Left kidney (tissue), 2 donors: ENCODE data around the gene PICK1. TPM values are rescaled to one million over a fixed set of nuclear protein-coding genes. Genes with fewer than 3 reads are reported as not detected.
"Not testable (repeated sequence)": the region's sequence is repeated elsewhere in the genome, so short reads cannot be mapped to it uniquely, and the experiment has no call there.

Experiments
- DNase-seq: peaks from one replicate; pipeline ENCODE4 v3.0.0-alpha.2; 2013
- polyA plus RNA-seq: library from polyadenylated mRNA; unstranded; fragments of 120-200 nt; gene quantifications from one replicate; pipeline ENCODE4 v1.2.1, GENCODE V29; 2013; ENCODE audit not compliant: insufficient read length

PICK1 gene
- polyA plus RNA-seq, 1 donor = 37.2 TPM

DNA sequence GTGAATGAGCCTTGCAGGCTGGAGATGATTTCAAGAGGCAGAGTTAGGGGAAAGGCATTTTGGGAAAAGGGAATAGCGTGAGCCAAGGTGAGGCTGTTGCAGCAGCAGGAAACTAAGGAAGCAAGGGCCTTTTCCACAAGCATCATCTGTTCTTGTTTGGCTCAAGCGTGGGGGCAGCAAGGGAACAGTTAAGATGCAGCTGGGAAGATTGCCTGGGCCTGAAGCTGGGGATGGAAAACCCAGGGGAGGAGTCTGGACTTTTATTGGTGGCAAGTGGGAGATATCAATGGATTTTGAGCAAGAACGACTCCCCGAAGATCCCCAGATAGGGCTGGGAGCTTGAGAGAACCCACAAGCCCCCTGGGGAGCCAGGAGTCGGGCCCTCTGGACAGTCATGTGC lies 27.3 kb upstream of the PICK1 start:
- no peak for DNase-seq

DNA sequence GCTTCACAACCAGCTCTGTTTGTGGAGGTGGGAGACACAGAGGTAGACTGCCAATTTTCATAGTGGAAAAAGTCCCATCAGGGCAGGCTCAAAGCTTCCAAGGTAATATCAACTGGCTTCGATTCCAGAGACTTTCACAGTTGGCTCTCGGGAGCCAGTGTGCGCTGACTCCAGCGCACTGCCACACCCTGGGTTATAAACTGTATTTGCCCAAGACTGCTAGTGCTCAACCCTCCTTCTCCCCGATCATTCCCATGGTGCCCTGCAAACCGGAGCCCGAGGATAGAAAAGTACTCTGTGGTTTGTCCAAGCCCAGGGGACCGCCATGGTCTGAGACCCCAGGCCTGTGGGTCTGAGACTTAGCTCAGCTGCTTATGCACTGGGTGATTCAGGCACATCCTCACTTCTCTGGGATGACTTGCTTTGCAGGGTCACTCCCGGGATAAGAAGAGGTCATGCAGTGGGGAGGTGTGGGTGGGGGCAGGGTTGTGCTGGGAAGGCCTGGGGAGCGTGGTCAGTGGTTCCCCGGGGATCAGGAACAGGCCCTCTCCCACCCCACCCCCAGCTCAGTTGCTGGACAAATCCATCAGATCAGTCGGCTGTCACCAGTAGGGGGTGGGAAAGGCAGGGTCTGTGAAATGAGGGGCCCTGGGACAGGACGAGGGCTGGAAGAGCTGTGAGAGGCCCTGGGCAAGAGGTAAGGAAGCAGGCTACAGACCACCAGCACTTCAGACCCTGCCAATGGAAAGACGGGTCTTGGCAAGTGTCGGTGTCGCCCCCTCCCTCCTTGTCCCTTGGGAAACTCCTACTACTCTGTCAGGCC lies 26.7 kb upstream of the PICK1 start:
- no peak for DNase-seq

DNA sequence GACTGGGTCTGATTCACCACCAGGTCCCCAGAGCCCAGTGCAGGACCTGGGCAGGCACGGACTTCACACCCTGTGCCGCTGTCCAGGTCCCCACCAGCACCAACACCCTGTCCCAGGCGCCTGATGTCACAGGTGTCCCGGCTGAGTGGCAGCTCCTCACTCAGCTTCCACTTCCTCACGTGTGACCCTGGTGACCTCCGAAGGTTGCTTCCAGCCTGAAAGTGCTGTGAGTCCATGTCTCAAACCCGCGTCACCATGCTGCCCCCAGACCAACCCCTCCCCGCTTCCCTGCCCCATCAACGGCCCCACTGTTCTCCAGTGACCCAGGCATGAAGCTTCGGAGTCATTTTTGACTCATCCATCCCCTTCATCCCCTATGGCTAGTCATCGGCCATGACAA lies 25.7 kb upstream of the PICK1 start:
- DNase-seq = no peak

DNA sequence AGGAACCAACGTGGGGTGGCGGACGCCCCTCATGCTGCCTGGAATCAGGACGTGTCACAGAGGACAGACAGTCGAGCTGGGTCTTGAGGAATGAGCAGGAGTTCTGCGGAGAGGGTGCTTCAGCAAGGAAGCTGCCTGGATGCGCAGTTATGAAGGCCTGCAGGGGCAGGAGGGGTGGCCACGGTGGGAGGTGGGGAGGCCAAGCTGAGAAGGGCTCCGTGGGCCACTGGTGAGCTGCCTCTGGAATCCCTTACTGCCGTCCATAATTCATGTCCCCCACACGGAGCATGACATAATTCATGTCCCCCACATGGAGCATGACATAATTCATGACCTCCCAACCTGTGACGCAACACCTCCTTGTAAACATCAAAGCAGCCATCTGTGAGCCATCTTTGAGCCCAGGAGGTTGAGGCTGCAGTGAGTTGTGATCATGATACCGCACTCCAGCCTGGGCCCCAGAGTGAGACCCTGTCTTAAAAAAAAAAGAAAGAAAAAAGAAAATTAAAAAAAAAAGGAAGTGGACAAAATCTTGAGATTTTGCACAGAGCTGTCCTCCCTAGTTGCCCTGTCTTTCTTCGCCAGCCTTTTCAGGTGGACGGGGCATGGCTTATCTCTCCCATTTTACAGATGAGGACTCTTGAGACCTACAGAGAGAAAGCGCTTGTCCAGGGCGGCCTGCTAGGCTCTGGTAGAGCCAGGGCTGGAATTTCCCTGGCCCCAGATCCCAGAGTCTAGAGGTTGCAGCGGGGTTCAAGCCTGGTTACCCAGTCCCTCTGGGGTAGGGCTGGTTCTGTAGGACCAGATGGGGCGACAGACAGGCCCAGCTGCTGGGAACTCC lies 24.3 kb upstream of the PICK1 start:
- no peak for DNase-seq

DNA sequence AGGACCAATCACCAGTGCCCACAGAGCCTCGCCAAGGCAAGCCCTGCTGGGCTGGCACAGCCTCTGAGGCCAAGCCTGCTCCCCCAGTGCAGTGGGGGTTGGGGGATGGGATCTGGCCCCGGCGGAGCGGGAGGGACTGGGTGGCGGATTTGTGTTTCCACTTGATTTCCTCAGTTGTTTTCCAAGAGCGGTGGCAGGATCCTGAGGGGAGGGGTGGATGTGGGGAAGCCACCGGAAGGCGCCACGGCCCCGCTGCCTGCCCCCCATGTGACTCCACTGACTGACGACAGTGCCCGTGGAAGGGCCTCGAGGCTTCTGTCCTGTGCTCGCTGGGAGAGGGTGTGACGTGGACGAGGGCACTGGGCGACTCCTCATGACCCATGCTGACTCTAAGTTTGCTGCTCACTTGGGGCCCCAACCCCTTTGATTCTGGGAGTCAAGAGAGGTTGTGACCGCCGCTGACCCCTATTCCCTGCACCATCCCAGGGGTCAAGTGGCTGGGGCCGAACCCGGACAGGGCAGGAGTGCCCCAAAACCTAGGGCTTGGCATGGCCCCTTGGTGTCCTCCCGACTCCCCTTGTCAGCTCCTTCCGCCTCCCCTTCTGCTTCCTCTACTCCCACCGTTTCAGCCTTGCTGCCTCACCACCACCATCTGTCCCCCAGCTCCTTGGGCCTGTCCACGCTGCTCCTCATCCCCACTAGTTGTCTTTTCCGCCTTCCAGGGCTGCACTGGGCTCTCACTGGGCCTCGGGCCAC lies 23.5 kb upstream of the PICK1 start:
- DNase-seq = no peak

DNA sequence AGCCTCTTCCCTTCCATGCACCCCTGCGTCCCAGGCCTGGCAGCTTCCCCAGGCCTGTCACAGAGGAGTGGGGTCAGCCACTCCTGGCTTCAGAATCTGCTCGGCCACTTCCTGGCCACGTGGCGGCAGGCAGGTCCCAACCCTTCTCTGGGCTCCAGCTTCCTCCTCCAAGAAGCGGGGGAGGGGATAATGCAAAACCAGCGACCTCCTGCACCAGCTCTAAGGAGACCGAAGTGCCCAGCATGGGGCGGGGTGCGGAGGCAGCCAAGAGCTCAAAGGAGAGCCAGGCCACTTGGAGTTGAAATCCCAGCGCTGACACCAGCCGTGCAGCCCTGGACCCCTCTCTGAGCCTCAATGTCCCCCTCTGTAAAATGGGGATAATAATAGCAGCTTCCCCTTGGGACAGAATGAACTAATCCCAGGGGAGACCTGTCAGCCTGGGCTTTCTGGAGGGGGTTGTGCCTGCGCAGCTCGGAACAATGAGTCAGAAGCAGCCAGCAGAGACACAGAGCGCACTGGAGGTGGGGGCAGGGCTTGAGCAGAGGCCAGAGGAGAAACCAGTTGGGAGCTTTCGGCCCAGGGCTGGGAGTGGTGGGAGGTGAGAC lies 22.8 kb upstream of the PICK1 start:
- no peak for DNase-seq

DNA sequence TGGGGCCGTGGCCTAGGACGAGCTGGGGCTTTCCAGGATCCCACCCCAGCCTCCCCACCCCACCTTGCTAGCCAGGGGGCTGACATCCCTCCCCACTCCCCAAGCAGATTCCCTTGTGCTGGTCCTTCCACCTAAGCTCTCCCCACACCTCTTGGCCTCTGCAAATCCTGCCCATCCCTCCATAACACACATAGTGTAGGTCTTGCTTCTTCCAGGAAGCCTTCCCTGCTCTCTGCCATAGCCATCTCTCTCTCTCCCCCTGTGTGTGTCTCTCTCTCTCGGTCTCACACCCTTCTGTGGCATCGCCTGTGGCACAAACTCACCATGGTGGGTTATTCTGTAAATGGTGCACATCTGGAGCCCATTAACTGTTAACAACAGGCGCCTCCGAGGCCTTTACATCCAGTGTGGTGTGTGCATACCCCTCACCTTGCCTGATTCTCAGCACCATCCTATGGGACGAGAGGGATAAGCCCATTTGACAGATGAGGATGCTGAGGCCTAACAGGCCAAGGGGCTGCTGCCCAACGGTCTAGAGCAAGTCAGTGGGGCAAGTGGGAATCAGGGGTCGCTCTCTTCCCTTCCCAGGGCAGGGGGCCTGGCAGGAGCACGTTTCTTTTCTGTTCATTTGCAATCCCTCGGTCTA lies 22.2 kb upstream of the PICK1 start:
- no peak for DNase-seq

DNA sequence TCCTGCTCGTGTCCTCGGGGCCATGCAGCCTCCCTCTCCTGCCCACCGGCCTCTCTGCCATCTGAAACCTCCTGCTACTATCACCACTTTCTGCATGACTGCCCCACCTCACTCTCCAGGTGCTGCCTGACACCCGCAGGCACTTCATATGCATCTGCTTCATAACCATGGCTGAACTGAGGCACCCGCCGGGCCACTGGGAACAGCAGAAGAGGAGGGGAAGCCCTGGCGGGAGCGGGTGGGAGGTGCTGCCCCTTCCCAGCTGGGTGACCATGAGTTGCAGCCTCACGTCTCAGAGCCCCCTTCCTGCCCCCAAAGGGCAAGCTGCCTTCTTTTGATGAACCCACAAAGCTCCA lies 21.7 kb upstream of the PICK1 start:
- no peak for DNase-seq

DNA sequence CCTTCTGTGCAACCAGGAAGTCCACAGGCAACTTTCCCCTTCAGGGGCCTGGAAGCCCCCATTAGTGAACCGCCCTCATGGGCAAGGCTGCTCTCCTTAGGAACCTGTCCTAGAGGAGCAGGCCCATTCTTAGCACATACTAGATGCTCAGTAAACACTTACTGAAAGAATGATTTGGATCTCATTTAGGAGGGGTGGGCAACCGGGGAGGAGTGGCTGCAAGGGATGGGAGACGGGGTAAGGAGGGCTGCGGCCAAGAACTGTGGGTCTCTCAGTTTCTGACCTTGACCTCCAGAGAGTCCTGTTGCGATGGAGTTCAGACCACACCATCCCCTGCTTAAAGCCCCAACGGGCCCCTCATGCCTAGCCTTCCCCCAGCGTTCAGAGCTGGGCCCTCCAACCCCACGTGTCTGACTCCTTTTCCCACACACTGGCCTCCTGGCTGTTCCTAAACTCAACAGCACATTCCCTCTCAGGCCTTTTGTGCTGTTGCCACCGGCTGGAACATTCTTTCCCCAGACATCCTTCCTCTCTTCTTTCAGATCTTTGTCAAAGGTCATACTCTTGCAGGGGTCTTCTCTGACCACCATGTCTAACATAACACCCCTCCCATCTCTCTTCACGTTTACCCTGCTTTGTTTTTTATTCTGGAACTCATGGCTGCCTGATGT lies 20.7 kb upstream of the PICK1 start:
- DNase-seq = no peak

DNA sequence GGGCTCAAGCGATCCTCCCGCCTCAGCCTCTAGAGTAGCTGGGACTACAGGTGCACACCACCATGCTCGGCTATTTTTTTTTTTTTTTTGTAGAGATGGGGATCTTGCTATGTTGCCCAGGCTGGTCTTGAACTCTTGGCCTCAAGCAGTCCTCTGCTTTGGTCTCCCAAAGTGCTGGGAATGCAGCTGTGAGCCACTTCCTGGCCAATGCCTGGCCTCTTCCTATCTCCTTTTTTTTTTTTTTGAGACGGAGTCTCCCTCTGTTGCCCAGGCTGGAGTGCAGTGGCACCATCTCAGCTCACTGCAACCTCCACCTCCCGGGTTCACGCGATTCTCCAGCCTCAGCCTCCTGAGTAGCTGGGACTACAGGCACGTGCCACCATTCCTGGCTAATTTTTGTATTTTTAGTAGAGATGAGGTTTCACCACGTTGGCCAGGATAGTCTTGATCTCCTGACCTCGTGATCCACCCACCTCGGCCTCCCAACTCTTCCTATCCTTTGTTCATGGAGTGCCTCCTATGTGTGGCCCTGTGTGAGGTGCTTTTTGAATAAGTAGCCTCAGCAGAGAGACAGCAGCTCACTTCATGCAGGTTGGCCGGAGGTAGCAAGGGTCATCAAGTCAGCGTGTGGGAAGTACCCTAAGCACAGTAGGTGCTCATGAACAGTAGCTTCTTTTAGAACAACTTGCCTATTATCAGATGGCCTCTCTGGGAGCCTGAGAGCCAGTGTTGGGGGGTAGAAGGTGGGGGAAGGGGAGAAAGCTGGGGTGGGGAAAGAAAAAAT lies 19.6 kb upstream of the PICK1 start:
- DNase-seq = not testable (repeated sequence)

DNA sequence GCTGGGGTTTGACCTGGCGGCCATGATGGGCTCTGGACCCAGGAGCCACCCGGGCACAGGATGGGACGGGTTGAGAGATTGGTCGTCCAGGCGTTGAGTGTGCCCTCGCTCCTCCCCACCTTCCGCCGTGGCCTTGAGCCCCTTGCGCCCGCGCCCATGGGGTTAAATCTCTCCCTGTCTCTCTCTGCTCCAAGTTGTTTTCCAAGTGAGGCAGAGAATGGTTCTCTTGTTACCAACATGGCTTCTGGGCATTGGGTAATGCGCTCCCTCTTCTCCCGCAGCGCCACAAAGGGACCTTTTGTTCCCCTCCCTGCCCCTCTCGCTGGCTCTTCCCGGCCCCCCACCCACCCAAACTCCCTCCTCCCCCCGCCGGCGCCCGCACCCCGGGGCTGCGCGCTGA lies 18.8 kb upstream of the PICK1 start:
- no peak for DNase-seq

DNA sequence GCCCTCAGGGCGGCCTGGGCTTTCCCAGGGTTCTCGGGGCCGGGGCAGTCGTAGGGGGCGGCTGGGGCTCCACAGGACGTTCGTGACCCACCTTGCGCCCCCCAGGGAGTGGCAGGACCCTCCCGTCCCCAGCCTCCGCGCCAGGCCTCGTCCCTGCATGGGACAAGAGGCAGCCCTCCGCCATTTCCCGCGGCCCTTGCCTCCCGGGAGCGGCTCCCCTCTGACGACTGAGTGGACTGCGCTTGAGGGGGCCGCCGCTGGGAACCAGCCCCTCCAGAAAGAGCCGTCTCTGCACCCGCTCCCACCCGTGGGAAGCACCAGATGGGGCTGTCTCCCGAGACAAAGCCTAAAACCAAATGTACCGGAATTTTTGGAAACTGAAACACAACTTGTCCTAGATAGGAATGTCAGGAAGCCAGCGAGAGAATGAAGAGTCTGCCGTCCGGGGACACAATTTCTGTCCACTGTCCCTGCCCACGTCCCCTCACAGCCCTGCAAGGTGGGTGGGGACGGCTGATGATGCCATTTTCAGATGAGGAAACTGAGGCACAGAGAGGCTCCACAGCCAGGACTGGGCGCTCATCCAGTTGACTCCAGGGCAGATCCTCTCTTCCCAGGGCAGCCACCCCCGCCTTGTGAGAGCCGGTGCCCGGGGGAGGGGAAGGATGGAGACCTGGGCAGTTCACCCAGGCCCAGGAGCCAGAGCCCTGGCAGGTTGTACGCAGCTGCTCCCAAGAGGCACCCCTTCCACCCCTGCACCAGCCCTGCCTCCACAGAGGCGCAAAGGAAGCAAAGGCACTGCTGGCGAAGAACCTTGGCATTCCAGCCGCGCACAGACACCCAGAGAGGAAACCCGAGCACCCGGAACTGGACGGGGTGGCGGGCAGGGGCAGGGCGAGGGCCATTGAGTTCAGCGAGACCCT lies 18.1 kb upstream of the PICK1 start:
- DNase-seq = no peak

DNA sequence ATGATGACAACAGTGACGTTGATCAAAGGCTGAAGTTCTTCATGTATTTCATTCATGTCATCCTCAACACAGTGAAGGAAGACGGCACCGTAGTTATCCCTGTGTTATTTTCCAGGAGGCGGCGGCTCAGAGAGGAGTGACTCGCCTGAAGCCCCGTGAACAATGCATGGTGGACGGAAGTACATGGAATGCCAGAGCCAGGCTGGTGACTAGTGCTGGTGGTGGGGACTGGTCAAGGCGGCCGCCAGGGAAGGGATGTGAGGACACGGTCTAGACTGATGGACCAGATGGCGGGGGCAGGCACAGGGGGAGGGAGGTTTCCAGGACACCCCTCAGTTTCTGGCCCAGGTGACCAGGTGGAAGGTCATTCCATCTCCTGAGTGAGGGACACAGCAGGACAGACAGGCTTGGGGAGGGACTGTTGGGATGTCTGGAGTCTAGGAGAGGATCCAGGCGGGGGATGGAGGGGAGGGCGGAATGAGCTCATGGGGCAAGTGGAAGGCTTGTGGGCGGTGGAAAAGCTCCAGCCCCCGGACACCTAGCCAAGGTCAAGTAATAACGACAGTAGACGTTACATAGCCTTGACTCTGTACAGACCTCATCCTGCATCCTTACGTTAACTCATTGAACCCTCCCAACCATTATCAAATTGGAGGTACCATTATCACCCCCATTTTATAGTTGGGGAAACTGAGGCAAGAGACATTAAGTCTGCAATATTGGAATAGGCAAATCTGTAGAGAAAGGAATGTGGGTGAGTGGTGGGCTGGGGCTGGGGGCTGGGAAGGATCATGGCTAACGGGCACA lies 16.0 kb upstream of the PICK1 start:
- no peak for DNase-seq

DNA sequence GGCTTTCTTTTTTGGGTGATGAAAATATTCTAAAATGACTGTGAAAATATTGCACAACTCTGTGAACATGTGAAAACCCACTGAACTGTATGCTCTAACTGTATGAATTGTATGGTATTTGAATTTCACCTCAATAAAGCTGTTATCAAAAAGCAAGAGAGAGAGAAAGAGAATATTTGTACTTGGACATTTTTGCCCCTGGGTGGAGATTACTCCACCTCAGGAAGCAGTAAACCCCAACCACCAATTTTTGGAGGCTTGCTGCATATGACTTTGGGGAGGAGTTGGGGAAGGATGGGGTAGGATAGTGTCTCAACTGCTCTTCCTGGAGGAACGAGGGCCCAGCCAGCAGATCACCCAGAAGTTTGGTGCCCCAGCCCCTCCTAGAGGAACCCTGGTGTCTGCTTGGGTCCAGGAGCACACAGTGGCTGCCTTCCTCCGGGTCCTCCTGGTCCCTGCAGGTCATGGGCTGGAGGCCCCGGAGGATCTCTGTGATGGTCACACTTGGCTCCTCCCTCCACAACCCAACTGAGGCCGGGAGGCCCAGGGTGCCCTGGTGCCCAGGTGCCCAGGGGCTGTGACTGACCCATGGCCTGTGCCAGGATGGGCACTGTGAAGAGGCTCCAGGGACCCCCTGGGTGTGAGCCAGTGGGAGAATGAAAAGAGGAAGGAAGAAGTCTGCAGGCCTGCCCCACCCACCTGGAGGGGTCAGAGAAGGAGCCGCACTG lies 15.3 kb upstream of the PICK1 start:
- DNase-seq = no peak

DNA sequence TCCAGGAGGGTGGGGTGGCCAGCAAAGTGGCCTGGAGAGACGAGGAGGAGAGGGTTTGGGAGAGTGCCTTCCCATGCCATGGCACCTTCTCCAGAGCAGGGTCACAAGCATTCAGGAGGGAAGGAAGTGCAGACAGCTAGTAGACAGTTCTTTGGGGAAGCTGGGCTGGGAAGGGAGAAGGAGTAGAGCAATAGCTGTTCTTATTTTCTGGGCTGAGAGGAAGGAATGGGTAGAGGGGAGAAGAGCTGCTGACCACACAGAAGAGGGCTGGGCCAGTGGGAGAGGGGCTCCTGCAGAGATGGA lies 14.8 kb upstream of the PICK1 start:
- no peak for DNase-seq

DNA sequence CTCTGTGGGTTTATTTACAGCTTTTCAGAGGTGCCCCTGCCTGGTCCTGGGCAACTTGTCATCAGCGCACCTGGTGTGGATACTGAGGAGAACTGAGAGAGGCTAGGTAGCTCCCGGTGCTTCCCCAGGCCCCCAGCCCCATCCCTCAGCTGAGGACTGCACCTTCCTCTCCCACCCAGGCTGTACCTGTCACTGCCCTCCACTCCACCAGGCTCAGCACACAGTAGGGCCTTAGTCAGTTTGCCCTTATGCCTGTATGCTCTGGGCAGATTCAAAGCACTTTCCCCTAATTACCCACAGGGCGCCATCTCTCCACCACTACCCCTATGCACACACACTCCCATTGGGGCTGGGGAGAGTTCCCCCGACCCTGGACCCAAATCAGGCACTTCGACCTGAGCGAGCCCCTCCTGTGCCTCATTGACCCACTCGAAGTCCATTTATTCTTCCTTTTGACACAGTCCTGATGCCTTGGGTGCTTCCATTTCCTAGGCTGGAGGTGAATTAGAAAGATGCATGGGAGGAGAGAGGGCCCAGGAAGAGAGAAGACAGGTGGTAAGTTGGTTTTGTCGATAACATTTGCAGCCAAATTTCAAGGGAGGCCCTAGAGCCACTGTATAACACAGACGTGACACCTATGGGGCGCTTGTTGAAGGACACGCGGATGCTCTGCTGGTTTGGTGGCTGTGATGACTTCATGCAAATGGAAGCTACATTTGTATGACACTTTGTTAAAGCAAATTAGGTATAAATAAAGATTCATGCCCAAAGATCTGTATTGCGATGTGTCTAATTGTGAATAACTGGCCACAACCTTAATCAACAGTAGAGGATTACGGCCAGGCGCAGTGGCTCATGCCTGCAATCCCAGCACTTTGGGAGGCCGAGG lies 13.8 kb upstream of the PICK1 start:
- no peak for DNase-seq
